K562 (cell line): ENCODE results near the gene PPA1. TPM values are rescaled to one million over a fixed set of nuclear protein-coding genes. Genes with fewer than 3 reads are reported as not detected.

ENCODE experiments used
- ATAC-seq: fragments of 200-7000 bp; cut with Tn5 transposase; 3 replicates; pipeline ENCODE4 v1.9.1; 2020; ENCODE audit warnings: moderate library complexity
- BruUV-seq: library from RNA; stranded (reverse); fragments of 400-500 nt; replicated peaks from 2 replicates; lab custom pipeline; 2021; lab: Mats Ljungman, UMichigan
- CTCF ChIA-PET: fragments of 300-600 bp; formaldehyde crosslinking; extraction: SDS; loops from one replicate; lab custom pipeline; 2021; ENCODE audit warnings: low intra/inter-chr PET ratio; lab: Yijun Ruan, JAX
- POLR2A ChIA-PET: fragments of 300-600, 350-650 bp; sonication (Branson Sonifier 250); formaldehyde crosslinking; extraction: SDS; loops from one replicate; lab custom pipeline; 2021; ENCODE audit warnings: antibody characterized with exemption, inconsistent platforms; lab: Yijun Ruan, JAX
- DNase-seq, 4 experiments: peaks; one replicate each; pipeline versions ENCODE4 v3.0.0 to v3.0.0-alpha.2; 2011 to 2018; ENCODE audit warnings: low spot score in 3 of 4, mixed read lengths in 3 of 4; ENCODE audit errors: extremely low read depth in 1 of 4
- FAIRE-seq: peaks from 2 replicates; lab custom pipeline; 2011; peaks lifted over from hg19 to GRCh38; lab: Jason Lieb, UNC
- H2AFZ ChIP-seq: 2 replicates; pipeline ENCODE4 v1.6.0; 2011; ENCODE audit warnings: low read depth, low read length, control low read depth, inconsistent platforms
- H3K27ac ChIP-seq: fragments of 200-600 bp; 3 replicates; pipeline ENCODE4 v1.8.0; 2011; ENCODE audit warnings: low read depth, mild to moderate bottlenecking, control low read depth, inconsistent platforms, low read length, moderate library complexity, mixed read lengths; ENCODE audit errors: extremely low read depth
- H3K27me3 ChIP-seq, 2 experiments: fragments of 300-600 bp in 1 of 2; 2 replicates in 1 of 2; 3 replicates in 1 of 2; pipeline versions ENCODE4 v1.6.0 to v1.8.0; 2011; ENCODE audit warnings: inconsistent platforms in 2 of 2, low read length in 2 of 2, mild to moderate bottlenecking in 1 of 2, mixed read lengths in 1 of 2, moderate library complexity in 1 of 2; ENCODE audit not compliant: control insufficient read depth in 2 of 2, insufficient read depth in 2 of 2
- H3K36me3 ChIP-seq: fragments of 300-600 bp; 3 replicates; pipeline ENCODE4 v1.8.0; 2011; ENCODE audit warnings: mild to moderate bottlenecking, low read length, inconsistent platforms; ENCODE audit not compliant: control insufficient read depth, insufficient read depth
- H3K4me1 ChIP-seq, 2 experiments: fragments of 200-600 bp in 1 of 2; replicated peaks in 1 of 2; 2 replicates in 1 of 2; 3 replicates in 1 of 2; pipeline versions ENCODE4 v1.5.1 to v1.8.0; 2011; ENCODE audit warnings: inconsistent platforms in 2 of 2, low read length in 2 of 2, mild to moderate bottlenecking in 1 of 2, mixed read lengths in 1 of 2, moderate library complexity in 1 of 2; ENCODE audit not compliant: control insufficient read depth in 2 of 2, insufficient read depth in 2 of 2
- H3K4me2 ChIP-seq: 2 replicates; pipeline ENCODE4 v1.6.1; 2011; ENCODE audit warnings: low read length, control low read depth, inconsistent platforms, mixed read lengths; ENCODE audit not compliant: insufficient read depth
- H3K4me3 ChIP-seq: fragments of 200-600 bp; sonication (generic), shearing (Covaris generic); 2 replicates; pipeline ENCODE4 v1.5.1; 2016; ENCODE audit warnings: control low read depth, inconsistent platforms
- H3K79me2 ChIP-seq: fragments of 200-600 bp; 3 replicates; pipeline ENCODE4 v1.8.0; 2011; ENCODE audit warnings: low read length, inconsistent platforms; ENCODE audit not compliant: control insufficient read depth, insufficient read depth
- H3K9ac ChIP-seq, 2 experiments: 2 replicates each; pipeline versions ENCODE4 v1.6.0 to v1.6.1; 2011; ENCODE audit warnings: low read depth in 2 of 2, low read length in 2 of 2, control low read depth in 1 of 2, inconsistent platforms in 1 of 2, mild to moderate bottlenecking in 1 of 2, mixed read lengths in 1 of 2; ENCODE audit not compliant: insufficient read depth in 1 of 2
- H3K9me1 ChIP-seq: one replicate; pipeline ENCODE4 v1.6.0; 2011; ENCODE audit warnings: inconsistent platforms, mild to moderate bottlenecking, low read length, moderate library complexity; ENCODE audit not compliant: control insufficient read depth, insufficient read depth
- H3K9me3 ChIP-seq: replicated peaks from 2 replicates; pipeline ENCODE4 v1.5.1; 2011; ENCODE audit warnings: low read depth, low read length, inconsistent platforms; ENCODE audit not compliant: control insufficient read depth, insufficient read depth
- H4K20me1 ChIP-seq: replicated peaks from 2 replicates; pipeline ENCODE4 v1.6.1; 2011; ENCODE audit warnings: low read length, inconsistent platforms, mixed read lengths; ENCODE audit not compliant: control insufficient read depth, insufficient read depth
- CBFB ChIP-seq: sonication (generic); formaldehyde crosslinking; IDR thresholded peaks from 2 replicates; pipeline ENCODE4 v1.4.0; 2020; ENCODE audit warnings: mild to moderate bottlenecking, missing genetic modification reagents
- CBX8 ChIP-seq: fragments of 200-600 bp; sonication (generic); IDR thresholded peaks from 2 replicates; pipeline ENCODE4 v1.6.1; 2012; ENCODE audit warnings: borderline replicate concordance, mixed run types, low read depth, mild to moderate bottlenecking, moderate library complexity, mixed read lengths, low read length, control low read depth, inconsistent platforms; ENCODE audit not compliant: poor library complexity, severe bottlenecking; ENCODE audit errors: extremely low read depth
- FOXM1 ChIP-seq, 2 experiments: fragments of 450-650 bp in 1 of 2; sonication (generic) in 1 of 2; formaldehyde crosslinking in 1 of 2; IDR thresholded peaks; 2 replicates each; pipeline versions ENCODE4 v1.6.1 to v1.9.0; 2017 to 2022; ENCODE audit warnings: low read depth in 2 of 2, mild to moderate bottlenecking in 2 of 2, missing genetic modification reagents in 1 of 2, moderate library complexity in 1 of 2
- SAP30 ChIP-seq: fragments of 200-600 bp; sonication (generic); IDR thresholded peaks from 2 replicates; pipeline ENCODE4 v1.6.1; 2012; ENCODE audit warnings: borderline replicate concordance, low read depth, mild to moderate bottlenecking, moderate library complexity, low read length, control low read depth, inconsistent platforms; ENCODE audit not compliant: insufficient read depth, poor library complexity, severe bottlenecking
- ZNF518B ChIP-seq: fragments of 250-450 bp; sonication (Bioruptor Pico); IDR thresholded peaks from 2 replicates; pipeline ENCODE4 v1.5.0; 2021; ENCODE audit warnings: mild to moderate bottlenecking, moderate library complexity
- WGBS: fragments of 100-300 bp; shearing (Covaris generic); methylation state at CpG from one replicate; pipeline ENCODE4 v1.1.6; 2016; ENCODE audit warnings: low coverage, mixed read lengths; ENCODE audit not compliant: insufficient coverage; ENCODE audit errors: missing lambda C conversion rate; 5-methylcytosine and 5-hydroxymethylcytosine counted together
- in situ Hi-C: fragments of 300-500 bp; cut with MboI; formaldehyde crosslinking; loops from 4 replicates; pipeline ENCODE4 v1.15.0; 2018; ENCODE audit warnings: inconsistent platforms, mixed read lengths
- intact Hi-C: fragments of 100-400 bp; cut with micrococcal nuclease; formaldehyde crosslinking; loops from 2 replicates; pipeline ENCODE4 v1.14.2; 2022
- polyA plus RNA-seq, 8 experiments: library from polyadenylated mRNA; depleted of rRNA in 4 of 8; stranded (reverse) in 5 of 8; unstranded in 3 of 8; fragments of >200 nt; fragmentation: Nextera tagmentation in 2 of 8; fragmentation: Illumina TruSeq in 1 of 8; extraction: Ambion mirVana in 2 of 8; extraction: Trizol in 1 of 8; gene quantifications; 2 replicates each; pipeline versions ENCODE4 v1.2.1 to v1.2.3, GENCODE V29; 2011 to 2014; ENCODE audit warnings: inconsistent platforms in 1 of 8, missing spikeins in 1 of 8
- total RNA-seq, 7 experiments: library from RNA; depleted of rRNA in 6 of 7; stranded (reverse); fragments of >200 nt in 6 of 7; fragmentation: Illumina TruSeq in 2 of 7; extraction: Trizol in 2 of 7; gene quantifications; 2 replicates each; pipeline versions ENCODE4 v1.2.1 to v1.2.3, GENCODE V29; 2011 to 2021; ENCODE audit warnings: low replicate concordance in 1 of 7
- TF ChIP-seq, protein P1 (sequence below): fragments of 200-800 bp; sonication (Bioruptor generic); IDR thresholded peaks from 2 replicates; pipeline ENCODE4 v1.6.1; 2017; ENCODE audit warnings: missing genetic modification characterization, missing compliant biosample characterization

Gene PPA1
- total and polyA plus RNA-seq, 9 of the 15 experiments (the other 6 are each of a cell fraction or from before 2014, with no cell fraction given) = 301 to 635 (median 471) TPM

DNA sequence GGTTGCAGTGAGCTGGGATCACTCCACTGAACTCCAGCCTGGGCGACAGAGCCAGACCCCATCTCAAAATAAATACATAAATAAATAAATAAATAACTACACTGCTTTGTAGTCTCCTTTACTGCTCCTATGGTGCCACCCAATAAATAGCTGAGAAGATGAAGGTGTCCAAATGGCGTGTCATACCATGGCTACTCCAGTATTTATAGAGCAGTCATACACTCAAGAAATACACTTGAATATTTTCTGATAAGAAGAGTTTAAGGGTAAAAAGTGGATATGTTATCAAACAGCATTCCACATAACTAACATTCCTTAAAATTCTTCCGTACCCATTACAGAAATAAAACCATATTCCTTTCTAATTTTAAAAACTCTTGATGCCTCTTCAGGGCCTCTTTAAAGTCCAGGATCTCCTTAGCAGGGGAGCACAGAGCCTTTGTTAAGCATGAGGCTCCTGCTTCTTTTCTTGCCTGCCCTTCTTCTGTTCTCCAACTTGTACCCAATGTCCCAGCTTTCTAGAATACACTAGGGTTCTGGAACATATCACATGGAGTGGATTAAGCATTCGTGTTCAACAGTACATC is 55.0 kb downstream of the PPA1 start:
- no peaks in the 10 kb centered on the region for H4K20me1 ChIP-seq
- H3K79me2 ChIP-seq = no peaks in the 10 kb centered on the region
- intact Hi-C loops = no loop called here
- no peaks in the 10 kb centered on the region for H3K9me1 ChIP-seq
- no peak overlapping the region for H2AFZ ChIP-seq
- FAIRE-seq = no peak
- H3K36me3 ChIP-seq = no peaks in the 10 kb centered on the region
- no peak for ATAC-seq
- in situ Hi-C loops = no loop called here
- no peak overlapping the region for H3K4me2 ChIP-seq
- ChIA-PET CTCF (interaction anchor here (0.6 kb wide), 1 partner anchor 93 kb away, joined by 3 read pairs; no protein-coding TSS in a partner anchor), POLR2A (interaction anchor here (0.6 to 1.3 kb wide), 2 partner anchors 10 to 19 kb away, joined by 3 to 5 read pairs; no protein-coding TSS in a partner anchor)
- WGBS = 20% methylated on average over 4 of the region's 4 CpGs
- no TSS peak for BruUV-seq
- peaks cover 0 to 7% of the 10 kb centered on the region in 2 experiments; a peak in 4 of 5 replicates for H3K4me1 ChIP-seq
- H3K9me3 ChIP-seq = no peaks in the 10 kb centered on the region
- no peak overlapping the region for H3K4me3 ChIP-seq
- no peak overlapping the region for H3K9ac ChIP-seq
- peaks cover 3 to 6% of the 10 kb centered on the region in 2 experiments for H3K27me3 ChIP-seq
- DNase-seq = no peak
- H3K27ac ChIP-seq = no peak overlapping the region
- no peak for TF ChIP-seq CBFB
- TF ChIP-seq, protein P1, sequence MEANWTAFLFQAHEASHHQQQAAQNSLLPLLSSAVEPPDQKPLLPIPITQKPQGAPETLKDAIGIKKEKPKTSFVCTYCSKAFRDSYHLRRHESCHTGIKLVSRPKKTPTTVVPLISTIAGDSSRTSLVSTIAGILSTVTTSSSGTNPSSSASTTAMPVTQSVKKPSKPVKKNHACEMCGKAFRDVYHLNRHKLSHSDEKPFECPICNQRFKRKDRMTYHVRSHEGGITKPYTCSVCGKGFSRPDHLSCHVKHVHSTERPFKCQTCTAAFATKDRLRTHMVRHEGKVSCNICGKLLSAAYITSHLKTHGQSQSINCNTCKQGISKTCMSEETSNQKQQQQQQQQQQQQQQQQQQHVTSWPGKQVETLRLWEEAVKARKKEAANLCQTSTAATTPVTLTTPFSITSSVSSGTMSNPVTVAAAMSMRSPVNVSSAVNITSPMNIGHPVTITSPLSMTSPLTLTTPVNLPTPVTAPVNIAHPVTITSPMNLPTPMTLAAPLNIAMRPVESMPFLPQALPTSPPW (CRISPR knock-in tag) = no peak
- TF ChIP-seq SAP30 = no peak
- no peak for TF ChIP-seq FOXM1 (IDR thresholded peaks at IDR 0.05; ENCODE audit: low read depth)
- TF ChIP-seq FOXM1 (CRISPR knock-in tag; IDR thresholded peaks at IDR 0.05; ENCODE audit: low read depth) = no peak
- no peak for TF ChIP-seq CBX8
- no peak for TF ChIP-seq ZNF518B
